ENCODE results near the gene EFCAB5.

DNA sequence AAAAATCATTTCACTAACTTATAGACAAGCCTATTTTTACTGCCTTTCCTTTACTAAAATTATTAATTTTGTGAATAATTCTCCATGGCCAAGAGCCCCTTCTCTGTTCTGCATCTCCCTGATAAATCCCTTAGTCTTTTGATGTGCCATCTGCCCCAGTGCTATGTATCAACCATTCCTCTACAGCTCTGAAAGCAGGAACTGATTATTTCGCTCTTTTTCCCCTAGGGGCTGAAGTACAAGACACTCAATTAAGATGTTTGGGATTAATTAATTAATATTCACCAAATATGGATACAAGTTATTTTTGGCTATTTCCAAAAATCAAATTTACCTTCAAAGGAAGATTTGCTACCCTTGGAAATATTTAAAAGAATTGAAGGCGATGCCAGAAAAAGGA lies 38.0 kb upstream of the EFCAB5 start:
- TF ChIP-seq, protein P1, sequence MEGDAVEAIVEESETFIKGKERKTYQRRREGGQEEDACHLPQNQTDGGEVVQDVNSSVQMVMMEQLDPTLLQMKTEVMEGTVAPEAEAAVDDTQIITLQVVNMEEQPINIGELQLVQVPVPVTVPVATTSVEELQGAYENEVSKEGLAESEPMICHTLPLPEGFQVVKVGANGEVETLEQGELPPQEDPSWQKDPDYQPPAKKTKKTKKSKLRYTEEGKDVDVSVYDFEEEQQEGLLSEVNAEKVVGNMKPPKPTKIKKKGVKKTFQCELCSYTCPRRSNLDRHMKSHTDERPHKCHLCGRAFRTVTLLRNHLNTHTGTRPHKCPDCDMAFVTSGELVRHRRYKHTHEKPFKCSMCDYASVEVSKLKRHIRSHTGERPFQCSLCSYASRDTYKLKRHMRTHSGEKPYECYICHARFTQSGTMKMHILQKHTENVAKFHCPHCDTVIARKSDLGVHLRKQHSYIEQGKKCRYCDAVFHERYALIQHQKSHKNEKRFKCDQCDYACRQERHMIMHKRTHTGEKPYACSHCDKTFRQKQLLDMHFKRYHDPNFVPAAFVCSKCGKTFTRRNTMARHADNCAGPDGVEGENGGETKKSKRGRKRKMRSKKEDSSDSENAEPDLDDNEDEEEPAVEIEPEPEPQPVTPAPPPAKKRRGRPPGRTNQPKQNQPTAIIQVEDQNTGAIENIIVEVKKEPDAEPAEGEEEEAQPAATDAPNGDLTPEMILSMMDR (optimal IDR thresholded peaks at IDR 0.05 in 1 of 3, IDR thresholded peaks at IDR 0.05 in 1 of 3, conservative IDR thresholded peaks at IDR 0.05 in 1 of 3; ENCODE audit: extremely low read depth in 1 of 3, insufficient read depth in 2 of 3, low read length in 3 of 3), result no peak
- TF ChIP-seq EZH2 (IDR thresholded peaks at IDR 0.05; ENCODE audit: low read length), result no peak

All from keratinocyte (primary cell).